IPS-18c (cell line): Measurements from ENCODE around the gene CPN1.
"Not testable (repeated sequence)": the region's sequence is repeated elsewhere in the genome, so short reads cannot be mapped to it uniquely, and the experiment has no call there.

ENCODE experiments used
- H3K4me3 ChIP-seq: 2 replicates; pipeline ENCODE4 v1.7.0; 2013; ENCODE audit warnings: low read depth, mild to moderate bottlenecking, low read length, moderate library complexity; ENCODE audit not compliant: insufficient read depth
- H3K9me3 ChIP-seq: one replicate; pipeline ENCODE4 v1.6.1; 2013; ENCODE audit warnings: mild to moderate bottlenecking, low read length, moderate library complexity; ENCODE audit not compliant: control insufficient read depth, insufficient read depth

Gene CPN1

DNA sequence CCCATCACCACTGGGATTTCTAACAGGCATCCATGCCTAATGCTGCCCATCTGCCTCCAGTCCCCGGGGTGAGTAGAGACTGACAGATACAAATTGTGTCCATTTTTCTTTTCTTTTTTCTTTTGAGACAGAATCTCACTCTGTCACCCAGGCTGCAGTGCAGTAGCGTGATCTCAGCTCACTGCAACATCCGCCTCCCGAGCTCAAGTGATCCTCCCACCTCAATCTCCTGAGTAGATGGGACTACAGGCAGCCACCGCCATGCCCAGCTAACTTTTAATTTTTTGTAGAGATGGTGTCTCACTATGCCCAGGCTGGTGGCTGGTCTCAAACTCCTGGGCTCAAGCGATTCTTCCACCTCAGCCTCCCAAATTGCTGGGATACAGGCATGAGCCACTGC is 7.6 kb upstream of the CPN1 start:
- Histone ChIP-seq H3K4me3 (no peak overlapping the region), H3K9me3 (peaks cover 2% of the 10 kb centered on the region)

DNA sequence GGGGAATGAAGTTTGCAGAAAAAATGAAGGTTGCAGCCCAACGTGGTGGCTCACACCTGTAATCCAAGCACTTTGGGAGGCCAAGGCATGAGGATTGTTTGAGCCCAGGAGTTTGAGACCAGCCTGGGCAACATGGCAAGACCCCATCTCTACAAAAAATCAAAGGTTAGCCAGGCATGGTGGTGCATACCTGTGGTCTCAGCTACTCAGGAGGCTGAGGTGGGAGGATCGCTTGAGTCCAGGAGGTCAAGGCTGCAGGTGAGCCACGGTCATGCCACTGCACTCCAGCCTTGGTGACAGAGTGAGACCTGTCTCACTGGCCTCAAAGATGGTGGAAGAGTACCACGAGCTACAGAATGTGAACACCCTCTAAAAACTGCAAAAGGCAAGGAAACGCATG is 5.0 kb upstream of the CPN1 start:
- not testable (repeated sequence) for H3K4me3 ChIP-seq, H3K9me3 ChIP-seq

DNA sequence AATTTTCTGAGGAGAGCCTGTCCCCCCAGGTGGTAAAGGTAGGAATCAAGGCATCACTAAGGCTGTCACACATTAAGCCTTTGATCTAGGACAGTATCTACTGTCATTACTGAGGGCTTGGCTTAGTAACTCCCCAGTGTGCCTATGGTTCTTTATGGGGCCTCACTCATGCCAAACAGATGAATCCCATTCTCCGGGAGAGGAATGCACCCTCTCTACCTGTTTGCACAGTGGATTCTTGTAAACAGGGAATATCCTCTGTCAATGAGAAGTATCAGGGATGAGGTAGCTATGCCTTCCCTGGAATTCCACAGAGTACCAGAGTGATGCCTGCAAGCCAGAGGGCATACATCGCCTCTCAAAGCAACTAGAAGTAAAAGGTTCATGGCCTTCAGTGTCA is 3.9 kb upstream of the CPN1 start:
- no peaks in the 10 kb centered on the region for H3K9me3 ChIP-seq
- no peak overlapping the region for H3K4me3 ChIP-seq

DNA sequence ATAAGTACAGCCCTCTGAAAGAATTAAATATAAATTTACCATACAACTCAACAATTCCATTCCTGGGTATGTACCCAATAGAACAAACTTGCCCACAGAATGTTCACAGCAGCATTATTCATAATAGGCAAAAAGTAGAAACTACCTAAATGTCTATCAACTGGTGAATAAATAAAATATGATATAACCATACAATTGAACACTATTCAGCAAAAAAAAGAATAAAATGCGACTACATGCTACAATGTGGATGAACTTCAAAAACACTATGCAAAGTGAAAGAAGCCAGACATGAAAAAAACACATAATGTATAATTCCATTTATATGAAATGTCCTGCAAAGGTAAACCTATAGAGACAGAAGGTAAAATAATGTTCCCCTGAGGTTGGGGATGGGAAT is 2.0 kb upstream of the CPN1 start:
- H3K9me3 ChIP-seq: no peaks in the 10 kb centered on the region
- no peak overlapping the region for H3K4me3 ChIP-seq

DNA sequence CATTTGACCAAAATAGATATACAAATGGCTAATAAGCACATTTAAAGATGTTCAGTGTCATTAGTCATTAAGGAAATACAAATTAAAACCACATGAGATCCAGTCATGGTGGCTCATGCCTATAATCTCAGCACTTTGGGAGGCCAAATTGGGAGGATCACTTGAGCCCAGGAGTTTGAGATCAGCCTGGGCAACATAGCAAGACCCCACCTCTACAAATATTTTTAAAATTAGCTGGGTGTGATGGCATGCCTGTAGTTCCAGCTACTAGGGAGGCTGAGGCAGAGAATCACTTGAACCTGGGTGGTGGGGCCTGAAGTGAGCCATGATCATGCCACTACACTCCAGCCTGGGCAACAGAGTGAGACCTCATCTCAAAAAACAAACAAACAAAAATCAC is 607 bp upstream of the CPN1 start:
- not testable (repeated sequence) for H3K4me3 ChIP-seq, H3K9me3 ChIP-seq

DNA sequence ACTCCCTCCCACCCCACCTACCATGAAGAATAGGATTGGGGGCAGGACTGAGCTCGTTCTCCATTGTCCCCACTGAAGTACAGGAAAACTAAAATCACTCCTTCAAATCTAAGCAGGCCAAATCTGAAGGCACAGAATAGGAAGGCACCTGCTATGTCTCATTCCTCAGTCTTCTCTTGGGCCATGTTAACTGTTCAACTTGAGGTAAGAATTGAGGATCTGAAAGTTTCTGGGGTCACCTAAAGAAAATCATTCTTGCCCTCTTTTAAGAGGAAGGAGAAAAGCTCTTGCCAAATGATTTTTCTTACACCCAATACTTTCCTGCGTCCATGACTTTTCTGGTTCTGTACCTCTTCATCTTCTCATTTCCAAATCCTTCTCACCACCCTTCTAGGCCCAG is 4.9 kb downstream of the CPN1 start:
- Histone ChIP-seq H3K9me3 (no peaks in the 10 kb centered on the region), H3K4me3 (no peak overlapping the region)

DNA sequence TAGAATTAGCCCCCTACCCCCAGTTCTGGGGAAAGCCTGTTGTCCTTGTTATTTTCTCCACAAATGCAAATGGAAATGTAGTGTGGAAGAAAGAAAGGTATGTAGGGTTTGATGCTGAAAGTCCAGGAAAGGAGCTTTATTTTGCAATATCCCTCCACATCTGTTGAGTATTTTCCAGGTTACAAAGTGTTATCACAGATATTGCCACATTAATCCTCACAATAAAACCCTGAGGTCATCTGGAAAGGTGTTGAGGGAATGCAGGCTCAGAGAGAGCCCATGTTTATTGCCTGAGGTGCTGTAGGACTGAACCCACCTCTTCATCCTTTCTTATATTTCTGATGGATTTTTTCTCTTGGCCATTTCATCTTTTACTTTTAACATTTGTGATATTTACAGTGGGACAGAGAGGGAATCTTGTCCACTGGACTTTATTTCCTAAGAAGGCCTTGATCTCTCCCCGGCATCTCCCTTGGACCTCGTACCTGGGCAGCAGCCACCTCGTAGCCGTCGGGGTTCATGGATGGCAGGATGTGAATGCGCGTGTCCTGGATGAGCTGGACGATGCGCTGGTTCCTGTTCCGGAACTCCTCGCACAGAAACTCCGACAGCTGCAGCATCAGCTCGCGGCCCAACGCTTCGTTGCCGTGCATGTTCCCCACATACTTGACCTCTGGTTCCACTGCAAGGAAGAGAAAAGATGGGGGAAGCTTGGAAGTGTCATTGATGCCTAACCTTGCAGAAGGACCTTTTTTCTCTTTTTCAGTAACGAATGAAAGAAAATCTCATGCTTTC is 6.0 kb downstream of the CPN1 start:
- Histone ChIP-seq H3K4me3 (no peak overlapping the region), H3K9me3 (no peaks in the 10 kb centered on the region)

DNA sequence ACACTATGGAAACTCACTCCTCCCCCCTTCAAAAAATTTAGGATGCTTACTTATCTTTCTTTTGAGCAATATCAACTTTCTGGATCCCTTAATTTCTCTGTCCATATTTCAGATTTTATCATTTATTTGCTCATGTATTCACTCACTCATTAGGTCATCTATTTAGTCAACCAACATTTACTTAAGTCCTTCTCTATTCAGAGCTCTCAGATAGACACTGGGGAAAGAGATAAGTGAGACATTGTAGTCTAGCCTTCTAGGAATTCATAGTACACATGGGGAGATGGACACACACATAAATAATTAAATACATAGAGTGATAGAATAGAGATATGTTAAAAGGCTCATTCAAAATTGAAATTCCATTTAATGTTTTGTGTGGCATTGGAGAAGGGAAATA is 9.2 kb downstream of the CPN1 start:
- H3K9me3 ChIP-seq: no peaks in the 10 kb centered on the region
- no peak overlapping the region for H3K4me3 ChIP-seq

DNA sequence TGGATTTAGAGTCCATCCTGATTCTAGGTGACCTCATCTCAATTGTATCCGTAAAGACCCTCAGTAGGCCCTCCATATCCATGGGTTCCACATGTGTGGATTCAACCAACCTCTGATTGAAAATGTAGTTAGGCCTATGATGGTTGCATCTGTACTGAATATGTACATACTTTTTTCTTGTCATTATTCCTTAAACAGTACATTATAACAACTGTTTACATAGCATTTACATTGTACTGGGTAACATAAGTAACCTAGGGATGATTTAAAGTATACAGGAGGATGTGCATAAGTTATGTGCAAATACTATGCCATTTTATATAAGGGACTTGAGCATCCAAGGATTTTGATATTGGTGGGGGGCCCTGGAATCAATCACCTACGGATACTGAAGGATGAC is 10.1 kb downstream of the CPN1 start:
- H3K4me3 ChIP-seq: no peak overlapping the region

DNA sequence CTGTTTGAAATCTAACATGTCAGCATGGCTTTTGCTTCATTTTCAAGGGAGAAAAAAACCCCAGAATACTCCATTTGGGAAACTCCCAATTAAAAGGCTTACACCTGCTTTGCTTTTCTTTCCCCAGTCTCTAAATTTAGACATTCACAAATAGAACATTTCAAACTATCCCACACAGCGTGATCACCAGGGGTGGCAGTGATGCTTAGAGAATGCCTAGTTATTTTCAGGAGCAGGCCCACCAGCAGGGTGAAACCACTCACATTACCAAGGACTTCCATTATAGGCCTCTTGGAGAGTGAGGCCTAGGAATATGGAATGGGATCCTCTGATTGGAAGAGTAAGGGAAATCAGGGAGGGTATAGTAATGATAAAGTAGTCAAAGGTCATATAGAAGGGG is 14.2 kb downstream of the CPN1 start:
- Histone ChIP-seq H3K4me3 (no peak overlapping the region), H3K9me3 (no peaks in the 10 kb centered on the region)

More for the DNA sequence above, 10.1 kb downstream of the CPN1 start:
- no peaks in the 10 kb centered on the region for H3K9me3 ChIP-seq

DNA sequence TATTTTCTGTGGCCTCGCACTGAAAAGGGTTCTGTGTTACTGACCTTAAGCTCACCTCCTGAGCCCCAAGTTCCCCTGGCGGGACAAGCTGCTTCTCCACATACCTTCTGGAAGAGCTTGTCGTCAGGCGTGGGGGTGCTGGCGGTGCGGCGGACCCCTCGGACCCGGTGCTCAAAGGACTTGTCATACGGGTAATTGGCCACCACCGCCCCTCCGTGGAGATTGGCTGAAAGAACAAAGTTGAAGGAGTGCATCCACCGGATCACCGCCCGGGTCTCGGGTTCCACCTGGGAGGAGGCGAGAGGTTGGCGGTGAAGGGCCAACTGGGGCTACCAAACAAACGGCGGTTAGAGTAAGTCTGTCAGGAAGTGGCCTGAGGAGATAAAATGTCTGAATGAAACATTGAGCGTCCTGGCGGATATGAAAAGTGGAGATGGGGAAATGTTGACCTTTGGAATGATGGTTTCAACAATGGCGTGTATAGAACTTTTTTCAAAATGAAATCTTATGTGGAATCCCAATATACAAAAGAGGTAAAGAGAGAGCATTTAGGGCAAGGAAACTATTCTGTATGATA is 16.5 kb downstream of the CPN1 start:
- no peaks in the 10 kb centered on the region for H3K9me3 ChIP-seq
- H3K4me3 ChIP-seq: peak overlapping the region; percentile 4; the same call in 1 of the 2 replicates

DNA sequence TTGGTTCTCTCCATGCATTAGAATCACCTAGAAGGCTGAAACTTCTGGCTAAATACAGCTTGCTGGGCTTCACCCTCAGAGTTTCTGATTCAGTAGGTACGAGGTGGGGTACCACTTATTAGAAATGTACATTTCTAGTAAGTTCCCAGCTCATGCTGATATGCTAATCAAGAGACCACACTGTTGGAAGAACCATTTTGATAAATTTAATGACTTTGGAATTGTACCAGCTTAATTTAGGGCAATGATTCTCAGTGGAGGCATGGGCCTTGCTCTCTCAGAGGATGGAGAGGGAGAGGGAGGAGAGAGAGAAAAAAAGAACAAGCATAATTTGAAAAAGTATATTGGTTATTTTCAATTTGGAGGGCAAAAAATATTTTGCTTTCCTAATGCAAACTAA is 20.3 kb downstream of the CPN1 start:
- no peak overlapping the region for H3K4me3 ChIP-seq
- H3K9me3 ChIP-seq: no peaks in the 10 kb centered on the region

DNA sequence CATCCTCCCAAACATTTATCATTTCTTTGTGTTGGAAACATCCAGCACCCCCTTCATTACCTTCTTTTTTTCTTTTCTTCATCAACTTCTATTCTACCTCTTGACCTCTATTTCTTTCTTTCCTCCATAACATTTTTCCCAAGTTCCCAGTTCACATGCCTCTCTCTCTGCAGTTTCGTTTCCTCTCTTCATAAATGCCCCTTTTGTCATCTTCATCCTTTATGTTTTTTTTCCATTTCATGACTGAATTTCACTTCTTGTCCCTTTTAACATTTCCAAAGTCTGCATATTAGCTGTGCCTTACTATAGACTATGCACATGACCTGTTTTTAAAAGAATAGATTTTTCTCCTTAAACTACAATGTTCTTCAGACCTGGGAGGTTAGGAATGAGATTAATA is 23.7 kb downstream of the CPN1 start:
- Histone ChIP-seq H3K9me3 (no peaks in the 10 kb centered on the region), H3K4me3 (no peak overlapping the region)

DNA sequence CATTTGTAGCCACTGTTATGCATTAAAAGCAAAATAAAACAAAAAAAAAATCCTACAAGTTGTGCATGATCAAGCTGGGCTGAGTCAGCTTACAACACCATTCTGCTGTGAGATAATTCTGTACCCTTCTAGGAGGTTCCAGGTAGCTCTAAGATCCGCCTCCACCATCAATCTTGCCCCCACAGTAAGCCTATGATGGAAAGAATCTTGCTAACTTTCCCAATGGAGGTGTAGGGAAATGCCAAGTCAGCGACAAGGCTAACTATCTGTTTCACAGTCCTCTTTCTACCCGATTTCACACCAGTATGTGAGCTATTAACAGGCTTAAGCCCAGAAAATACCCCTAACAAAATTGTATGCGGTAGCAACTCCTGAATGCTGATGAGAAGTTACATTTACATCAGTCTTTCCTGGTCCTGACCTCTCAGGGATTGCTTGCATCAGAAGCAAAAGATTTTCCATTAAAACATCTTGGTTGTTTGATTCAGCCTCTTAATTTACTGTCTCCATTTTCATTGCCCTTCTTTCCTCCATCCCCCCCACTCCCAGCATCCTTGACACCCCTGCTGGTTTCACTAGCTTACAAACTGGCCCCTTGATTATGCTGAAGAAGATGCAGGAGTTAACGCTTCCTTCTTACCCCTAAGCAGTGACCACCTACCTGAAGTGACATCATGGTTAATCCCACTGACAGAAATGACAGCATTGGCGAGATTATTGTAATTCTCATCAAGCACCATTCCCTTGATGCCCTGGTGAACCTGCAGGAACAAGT is 27.8 kb downstream of the CPN1 start:
- Histone ChIP-seq H3K9me3 (no peaks in the 10 kb centered on the region), H3K4me3 (no peak overlapping the region)

DNA sequence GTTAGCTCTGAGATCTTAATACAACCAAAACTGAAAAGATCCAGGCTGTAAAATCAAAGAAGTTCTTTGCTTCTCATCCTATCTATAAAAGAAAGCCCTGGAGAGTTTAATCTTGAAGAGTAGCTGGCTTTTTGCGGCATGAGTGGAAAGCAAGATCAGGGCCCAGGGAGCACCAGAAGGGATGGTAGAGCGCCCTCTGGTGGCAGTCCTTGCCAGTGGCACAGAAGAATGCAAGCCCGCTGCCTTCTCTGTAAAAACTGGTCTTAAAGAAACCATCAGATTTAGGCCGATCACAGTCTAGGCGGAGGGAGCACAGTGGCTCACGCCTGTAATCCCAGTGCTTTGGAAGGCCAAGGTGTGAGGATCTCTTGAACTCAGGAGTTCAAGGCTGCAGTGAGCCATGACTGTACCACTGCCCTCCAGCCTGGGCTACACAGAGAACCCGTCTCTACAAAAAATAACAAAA is 35.6 kb downstream of the CPN1 start:
- no peak overlapping the region for H3K4me3 ChIP-seq
- H3K9me3 ChIP-seq: no peaks in the 10 kb centered on the region

DNA sequence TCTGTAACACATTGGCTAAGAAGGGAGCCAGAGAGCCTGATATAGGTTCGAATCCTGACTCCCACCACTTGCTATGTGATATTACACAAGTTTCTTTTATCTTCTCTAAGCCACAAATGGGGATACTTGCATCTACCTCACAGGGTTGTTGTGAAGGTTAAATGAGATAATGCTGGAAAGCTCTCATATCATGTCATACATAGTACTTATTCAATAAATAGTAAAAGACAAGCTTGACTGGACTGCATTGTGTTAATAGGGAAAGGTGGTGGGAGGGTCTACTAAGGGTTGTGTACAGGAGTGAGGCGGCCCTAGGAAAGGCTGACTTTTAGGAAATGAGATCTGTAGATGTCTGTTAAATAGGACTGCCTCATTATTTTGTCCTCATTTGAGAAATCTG is 36.1 kb downstream of the CPN1 start:
- no peak overlapping the region for H3K4me3 ChIP-seq

DNA sequence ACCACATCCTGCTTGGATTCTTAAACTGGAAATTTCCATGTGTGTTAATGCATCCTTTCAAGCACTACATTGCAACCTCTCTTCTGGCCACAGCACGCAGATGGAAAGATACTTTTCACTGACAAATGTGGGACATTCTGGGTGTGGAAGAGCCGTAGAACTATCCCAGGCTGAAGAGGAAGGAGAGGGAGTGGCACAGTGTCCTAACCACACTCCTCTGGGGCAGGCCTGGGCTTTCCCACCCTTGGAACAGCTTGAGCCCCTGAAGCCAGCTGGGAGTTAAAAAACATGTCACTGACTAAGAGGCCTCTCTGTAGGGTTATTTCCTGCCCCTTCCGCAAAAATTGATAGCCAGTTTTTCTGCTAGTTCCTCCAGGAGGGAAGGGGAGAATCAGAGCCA is 37.9 kb downstream of the CPN1 start:
- Histone ChIP-seq H3K4me3 (no peak overlapping the region), H3K9me3 (no peaks in the 10 kb centered on the region)

More for the DNA sequence above, 36.1 kb downstream of the CPN1 start:
- no peaks in the 10 kb centered on the region for H3K9me3 ChIP-seq

DNA sequence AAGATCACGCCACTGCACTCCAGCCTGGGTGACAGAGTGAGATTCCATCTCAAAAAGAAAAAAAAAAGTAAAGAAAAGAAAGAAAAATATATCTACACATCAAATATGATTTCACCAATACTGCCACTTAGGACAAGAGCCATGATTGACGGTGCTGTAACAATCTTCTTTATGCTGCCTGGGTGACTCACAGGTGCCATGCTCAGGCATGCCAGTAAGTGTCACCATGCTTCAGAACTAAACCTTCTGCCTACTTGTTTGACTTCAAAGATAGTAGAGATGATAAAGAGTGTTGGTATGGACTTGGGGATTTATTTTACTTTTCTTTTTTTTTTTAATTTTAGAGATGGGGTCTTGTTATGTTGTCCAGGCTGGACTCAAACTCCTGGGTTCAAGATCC is 38.3 kb downstream of the CPN1 start:
- Histone ChIP-seq H3K4me3 (no peak overlapping the region), H3K9me3 (no peaks in the 10 kb centered on the region)
